GM18508 (cell line): ENCODE measurements around the gene PEX7.
"Not testable (repeated sequence)": the region's sequence is repeated elsewhere in the genome, so short reads cannot be mapped to it uniquely, and the experiment has no call there.

ENCODE experiments used
- ATAC-seq: cut with Tn5 transposase; IDR thresholded peaks from one replicate; pipeline ENCODE4 v1.9.1; 2021; ENCODE audit warnings: moderate number of reproducible peaks; ENCODE audit not compliant: insufficient read depth, unreplicated experiment

PEX7 gene

GRCh38 chr6:136831873-136832562 is 9.6 kb downstream of the PEX7 start:
- ATAC-seq: no peak

GRCh38 chr6:136840276-136841001 is 18.0 kb downstream of the PEX7 start:
- no peak for ATAC-seq

- ATAC-seq: no peak
Observed at GRCh38 chr6:136843210-136843609, 20.8 kb downstream of the PEX7 start.

- no peak for ATAC-seq
Observed at GRCh38 chr6:136846046-136846445, 23.7 kb downstream of the PEX7 start.

GRCh38 chr6:136846477-136846876 is 24.1 kb downstream of the PEX7 start:
- ATAC-seq: not testable (repeated sequence)

- not testable (repeated sequence) for ATAC-seq
Observed at GRCh38 chr6:136849979-136850563, 27.7 kb downstream of the PEX7 start.

- ATAC-seq: no peak
Observed at GRCh38 chr6:136859430-136859829, 37.0 kb downstream of the PEX7 start.

GRCh38 chr6:136860043-136860442 is 37.7 kb downstream of the PEX7 start:
- no peak for ATAC-seq

GRCh38 chr6:136862662-136863061 is 40.3 kb downstream of the PEX7 start:
- ATAC-seq: no peak

GRCh38 chr6:136863752-136864151 is 41.4 kb downstream of the PEX7 start:
- no peak for ATAC-seq

- no peak for ATAC-seq
Observed at GRCh38 chr6:136864676-136865075, 42.3 kb downstream of the PEX7 start.

GRCh38 chr6:136866872-136867416 is 44.6 kb downstream of the PEX7 start:
- no peak for ATAC-seq

GRCh38 chr6:136869451-136869850 is 47.1 kb downstream of the PEX7 start:
- ATAC-seq: no peak

- ATAC-seq: no peak
Observed at GRCh38 chr6:136873748-136874147, 51.4 kb downstream of the PEX7 start.

GRCh38 chr6:136876469-136876868 is 54.1 kb downstream of the PEX7 start:
- ATAC-seq: not testable (repeated sequence)

- no peak for ATAC-seq
Observed at GRCh38 chr6:136880748-136881460, 58.5 kb downstream of the PEX7 start.

- ATAC-seq: no peak
Observed at GRCh38 chr6:136886091-136886490, 63.7 kb downstream of the PEX7 start.

- no peak for ATAC-seq
Observed at GRCh38 chr6:136887953-136888352, 65.6 kb downstream of the PEX7 start.

GRCh38 chr6:136889271-136890193 is 67.1 kb downstream of the PEX7 start:
- ATAC-seq: no peak
